ENCODE data around the gene SAMHD1.

The SAMHD1 gene

GRCh38 chr20:36873498-36874189 is 77.9 kb downstream of the SAMHD1 start:
- no peak for DNase-seq (ENCODE audit: low read depth, low spot score)

- no peak for DNase-seq (ENCODE audit: low read depth, low spot score)
These were observed 78.7 kb downstream of the SAMHD1 start for GRCh38 chr20:36872852-36873251.

GRCh38 chr20:36871640-36872570 is 79.6 kb downstream of the SAMHD1 start:
- DNase-seq (ENCODE audit: low read depth, low spot score): peak; percentile 47

GRCh38 chr20:36866681-36867495 is 84.6 kb downstream of the SAMHD1 start:
- DNase-seq (ENCODE audit: low read depth, low spot score): no peak

GRCh38 chr20:36866164-36866563 is 85.3 kb downstream of the SAMHD1 start:
- DNase-seq (ENCODE audit: low read depth, low spot score): no peak

GRCh38 chr20:36865861-36866149 is 85.7 kb downstream of the SAMHD1 start:
- DNase-seq (ENCODE audit: low read depth, low spot score): no peak

GRCh38 chr20:36865076-36865860 is 86.2 kb downstream of the SAMHD1 start:
- no peak for DNase-seq (ENCODE audit: low read depth, low spot score)

GRCh38 chr20:36862857-36863668 is 88.4 kb downstream of the SAMHD1 start:
- DNase-seq (ENCODE audit: low read depth, low spot score): no peak

GRCh38 chr20:36861875-36862801 is 89.4 kb downstream of the SAMHD1 start:
- DNase-seq (ENCODE audit: low read depth, low spot score): peak; percentile 79

- DNase-seq (ENCODE audit: low read depth, low spot score): no peak
These were observed 90.0 kb downstream of the SAMHD1 start for GRCh38 chr20:36861625-36861874.

- no peak for DNase-seq (ENCODE audit: low read depth, low spot score)
These were observed 90.5 kb downstream of the SAMHD1 start for GRCh38 chr20:36860811-36861624.

GRCh38 chr20:36860339-36860738 is 91.2 kb downstream of the SAMHD1 start:
- no peak for DNase-seq (ENCODE audit: low read depth, low spot score)

GRCh38 chr20:36859700-36860330 is 91.7 kb downstream of the SAMHD1 start:
- no peak for DNase-seq (ENCODE audit: low read depth, low spot score)

- no peak for DNase-seq (ENCODE audit: low read depth, low spot score)
These were observed 92.3 kb downstream of the SAMHD1 start for GRCh38 chr20:36859282-36859555.

GRCh38 chr20:36856691-36857635 is 94.5 kb downstream of the SAMHD1 start:
- DNase-seq (ENCODE audit: low read depth, low spot score): no peak

- no peak for DNase-seq (ENCODE audit: low read depth, low spot score)
These were observed 95.3 kb downstream of the SAMHD1 start for GRCh38 chr20:36856195-36856594.

GRCh38 chr20:36855241-36855657 is 96.3 kb downstream of the SAMHD1 start:
- DNase-seq (ENCODE audit: low read depth, low spot score): no peak

Data from ELF-1 (cell line).